Measurements from ENCODE around the gene TNFRSF14.

The TNFRSF14 gene

DNA sequence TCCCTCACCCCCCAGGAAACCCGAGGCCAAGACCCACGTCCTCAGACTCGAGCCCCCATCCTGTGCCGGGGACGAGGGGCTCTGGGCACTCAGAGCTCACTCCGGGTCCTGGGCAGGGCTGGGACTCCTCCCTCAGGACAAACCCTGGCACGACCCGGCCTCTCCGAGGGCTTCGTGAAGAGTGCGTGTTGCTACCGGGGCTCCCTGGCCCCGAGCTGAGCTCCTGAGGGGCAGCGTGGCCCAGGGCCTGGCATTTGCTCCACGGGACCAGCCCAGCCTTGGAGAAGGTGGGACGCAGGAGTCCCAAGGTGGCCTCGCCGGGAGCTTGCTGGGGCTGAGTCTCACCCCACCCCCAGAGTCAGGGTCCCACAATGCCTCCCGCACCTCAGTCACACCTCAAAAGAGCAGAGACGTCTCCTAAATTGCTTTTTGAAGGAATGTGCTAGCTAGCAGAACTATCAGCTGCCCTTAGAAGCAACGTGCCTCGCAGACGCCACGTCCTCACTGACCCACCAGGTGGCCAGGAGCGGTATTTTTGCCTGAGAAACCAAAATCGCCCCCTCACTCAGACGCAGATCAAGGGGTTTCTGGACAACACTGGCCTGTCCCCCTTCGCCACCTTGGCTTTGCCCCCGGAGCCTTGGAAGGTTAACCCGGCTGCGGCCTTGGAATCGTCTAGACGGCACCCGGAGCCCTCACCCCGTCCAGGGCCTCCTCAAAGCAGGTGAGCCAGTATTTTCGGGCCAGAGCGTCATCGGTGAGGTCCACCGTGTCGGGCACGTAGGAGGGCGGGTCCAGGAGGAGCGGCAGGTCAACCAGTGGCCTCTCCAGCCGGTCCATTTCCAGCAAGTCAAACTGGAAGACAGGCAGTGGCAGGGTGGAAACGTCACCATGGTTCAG is 41.1 kb upstream of the TNFRSF14 start:
- no peaks in the 10 kb centered on the region for H3K27me3 ChIP-seq (ENCODE audit: control insufficient read depth in 1 of 2, insufficient read depth in 2 of 2, low read length in 2 of 2)
- H3K36me3 ChIP-seq (ENCODE audit: control insufficient read depth in 1 of 2, insufficient read depth in 2 of 2, low read length in 2 of 2) = peaks cover 57 to 94% of the 10 kb centered on the region in 2 donors
- no peak overlapping the region for H3K27ac ChIP-seq (ENCODE audit: low read depth, low read length)
- H3K9ac ChIP-seq (ENCODE audit: low read depth in 1 of 2, low read length in 2 of 2) = no peak overlapping the region
- H3K4me1 ChIP-seq (ENCODE audit: control insufficient read depth in 1 of 2, insufficient read depth in 2 of 2, low read length in 2 of 2) = no peaks in the 10 kb centered on the region
- H3K4me3 ChIP-seq (ENCODE audit: low read depth in 1 of 2, low read length in 2 of 2) = no peak overlapping the region
- no peaks in the 10 kb centered on the region for H3K9me3 ChIP-seq (ENCODE audit: control insufficient read depth in 1 of 2, low read length in 2 of 2)

- Histone ChIP-seq H3K36me3 (ENCODE audit: control insufficient read depth in 1 of 2, insufficient read depth in 2 of 2, low read length in 2 of 2) (peaks cover 54 to 94% of the 10 kb centered on the region in 2 donors), H3K9ac (ENCODE audit: low read depth in 1 of 2, low read length in 2 of 2) (no peak overlapping the region), H3K27me3 (ENCODE audit: control insufficient read depth in 1 of 2, insufficient read depth in 2 of 2, low read length in 2 of 2) (no peaks in the 10 kb centered on the region)
Observed at GRCh38 chr1:2515763-2516080, 40.4 kb upstream of the TNFRSF14 start.

DNA sequence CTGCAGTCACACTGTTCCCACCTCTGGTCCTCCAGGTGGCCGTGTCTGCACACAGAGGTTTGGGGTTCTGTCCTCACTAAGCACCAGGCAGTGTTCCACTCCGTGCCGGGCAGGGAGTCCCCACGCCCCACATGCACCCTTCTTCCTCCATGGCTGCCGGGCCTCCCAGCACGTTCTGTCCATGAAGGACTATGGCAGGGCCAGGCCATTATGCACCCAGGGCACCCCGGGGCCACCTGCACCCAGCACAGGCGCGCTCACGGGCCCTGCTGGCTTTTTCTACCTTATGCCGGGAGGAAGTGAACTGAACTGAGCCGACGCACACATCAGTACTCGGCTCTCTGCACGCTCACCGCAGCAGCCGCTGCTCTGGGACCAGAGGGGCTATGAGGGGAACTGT is 40.0 kb upstream of the TNFRSF14 start:
- Histone ChIP-seq H3K4me1 (ENCODE audit: control insufficient read depth in 1 of 2, insufficient read depth in 2 of 2, low read length in 2 of 2) (no peaks in the 10 kb centered on the region), H3K9ac (ENCODE audit: low read depth in 1 of 2, low read length in 2 of 2) (no peak overlapping the region), H3K27me3 (ENCODE audit: control insufficient read depth in 1 of 2, insufficient read depth in 2 of 2, low read length in 2 of 2) (no peaks in the 10 kb centered on the region), H3K9me3 (ENCODE audit: control insufficient read depth in 1 of 2, low read length in 2 of 2) (no peaks in the 10 kb centered on the region), H3K4me3 (ENCODE audit: low read depth in 1 of 2, low read length in 2 of 2) (no peak overlapping the region), H3K36me3 (ENCODE audit: control insufficient read depth in 1 of 2, insufficient read depth in 2 of 2, low read length in 2 of 2) (peaks cover 52 to 95% of the 10 kb centered on the region in 2 donors), H3K27ac (ENCODE audit: low read depth, low read length) (no peak overlapping the region)

More at GRCh38 chr1:2515763-2516080, 40.4 kb upstream of the TNFRSF14 start:
- Histone ChIP-seq H3K27ac (ENCODE audit: low read depth, low read length) (no peak overlapping the region), H3K4me3 (ENCODE audit: low read depth in 1 of 2, low read length in 2 of 2) (no peak overlapping the region), H3K9me3 (ENCODE audit: control insufficient read depth in 1 of 2, low read length in 2 of 2) (no peaks in the 10 kb centered on the region), H3K4me1 (ENCODE audit: control insufficient read depth in 1 of 2, insufficient read depth in 2 of 2, low read length in 2 of 2) (no peaks in the 10 kb centered on the region)

GRCh38 chr1:2516946-2517345 is 39.2 kb upstream of the TNFRSF14 start:
- Histone ChIP-seq H3K9me3 (ENCODE audit: control insufficient read depth in 1 of 2, low read length in 2 of 2) (no peaks in the 10 kb centered on the region), H3K36me3 (ENCODE audit: control insufficient read depth in 1 of 2, insufficient read depth in 2 of 2, low read length in 2 of 2) (peaks cover 46 to 91% of the 10 kb centered on the region in 2 donors), H3K4me3 (ENCODE audit: low read depth in 1 of 2, low read length in 2 of 2) (no peak overlapping the region), H3K4me1 (ENCODE audit: control insufficient read depth in 1 of 2, insufficient read depth in 2 of 2, low read length in 2 of 2) (no peaks in the 10 kb centered on the region), H3K27me3 (ENCODE audit: control insufficient read depth in 1 of 2, insufficient read depth in 2 of 2, low read length in 2 of 2) (no peaks in the 10 kb centered on the region), H3K27ac (ENCODE audit: low read depth, low read length) (no peak overlapping the region), H3K9ac (ENCODE audit: low read depth in 1 of 2, low read length in 2 of 2) (no peak overlapping the region)

- H3K4me1 ChIP-seq (ENCODE audit: control insufficient read depth in 1 of 2, insufficient read depth in 2 of 2, low read length in 2 of 2) = no peaks in the 10 kb centered on the region
- H3K4me3 ChIP-seq (ENCODE audit: low read depth in 1 of 2, low read length in 2 of 2) = no peak overlapping the region
- no peaks in the 10 kb centered on the region for H3K9me3 ChIP-seq (ENCODE audit: control insufficient read depth in 1 of 2, low read length in 2 of 2)
- H3K27me3 ChIP-seq (ENCODE audit: control insufficient read depth in 1 of 2, insufficient read depth in 2 of 2, low read length in 2 of 2) = no peaks in the 10 kb centered on the region
- H3K36me3 ChIP-seq (ENCODE audit: control insufficient read depth in 1 of 2, insufficient read depth in 2 of 2, low read length in 2 of 2) = peaks cover 37 to 81% of the 10 kb centered on the region in 2 donors
- H3K27ac ChIP-seq (ENCODE audit: low read depth, low read length) = no peak overlapping the region
- no peak overlapping the region for H3K9ac ChIP-seq (ENCODE audit: low read depth in 1 of 2, low read length in 2 of 2)
Observed at GRCh38 chr1:2517966-2518365, 38.2 kb upstream of the TNFRSF14 start.

- Histone ChIP-seq H3K9me3 (ENCODE audit: control insufficient read depth in 1 of 2, low read length in 2 of 2) (no peaks in the 10 kb centered on the region), H3K9ac (ENCODE audit: low read depth in 1 of 2, low read length in 2 of 2) (no peak overlapping the region), H3K27me3 (ENCODE audit: control insufficient read depth in 1 of 2, insufficient read depth in 2 of 2, low read length in 2 of 2) (no peaks in the 10 kb centered on the region), H3K36me3 (ENCODE audit: control insufficient read depth in 1 of 2, insufficient read depth in 2 of 2, low read length in 2 of 2) (peaks cover 37 to 75% of the 10 kb centered on the region in 2 donors), H3K4me3 (ENCODE audit: low read depth in 1 of 2, low read length in 2 of 2) (no peak overlapping the region), H3K27ac (ENCODE audit: low read depth, low read length) (no peak overlapping the region), H3K4me1 (ENCODE audit: control insufficient read depth in 1 of 2, insufficient read depth in 2 of 2, low read length in 2 of 2) (peaks cover 0 to 1% of the 10 kb centered on the region in 2 donors)
Observed at GRCh38 chr1:2518528-2518927, 37.6 kb upstream of the TNFRSF14 start.

DNA sequence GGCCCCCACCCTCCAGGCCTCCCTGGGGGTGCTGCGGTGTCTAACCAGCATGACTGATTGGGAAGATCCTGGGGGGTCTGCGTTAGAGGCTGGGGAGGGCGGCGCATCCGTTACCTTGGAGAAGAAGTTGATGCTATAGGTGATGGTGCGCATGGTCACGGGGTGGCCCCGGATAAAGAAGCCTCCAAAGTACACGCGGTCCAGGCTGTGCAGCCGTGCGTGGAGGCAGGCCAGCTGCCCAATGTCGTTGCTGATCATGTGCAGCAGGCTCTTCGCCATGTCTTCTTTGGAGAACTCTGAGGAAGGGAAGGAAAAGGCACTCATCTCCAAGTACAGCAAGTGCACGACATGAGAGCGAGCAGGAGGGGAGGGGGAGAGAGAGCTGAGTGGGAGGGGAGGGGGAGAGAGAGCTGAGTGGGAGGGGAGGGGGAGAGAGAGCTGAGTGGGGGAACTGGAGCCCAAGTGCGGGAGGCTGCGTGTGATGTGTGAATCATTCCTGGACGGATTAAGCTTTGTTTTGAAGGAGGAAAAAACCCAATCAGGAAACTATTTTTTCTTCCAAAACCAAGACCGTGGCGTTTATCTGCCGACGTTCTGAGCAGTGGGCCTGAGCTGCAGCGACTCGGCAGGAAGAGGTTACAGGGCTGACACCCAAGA is 37.0 kb upstream of the TNFRSF14 start:
- peaks cover 3 to 8% of the 10 kb centered on the region in 2 donors for H3K4me1 ChIP-seq (ENCODE audit: control insufficient read depth in 1 of 2, insufficient read depth in 2 of 2, low read length in 2 of 2)
- no peak overlapping the region for H3K9ac ChIP-seq (ENCODE audit: low read depth in 1 of 2, low read length in 2 of 2)
- H3K4me3 ChIP-seq (ENCODE audit: low read depth in 1 of 2, low read length in 2 of 2) = no peak overlapping the region
- no peaks in the 10 kb centered on the region for H3K27me3 ChIP-seq (ENCODE audit: control insufficient read depth in 1 of 2, insufficient read depth in 2 of 2, low read length in 2 of 2)
- no peaks in the 10 kb centered on the region for H3K9me3 ChIP-seq (ENCODE audit: control insufficient read depth in 1 of 2, low read length in 2 of 2)
- H3K27ac ChIP-seq (ENCODE audit: low read depth, low read length) = no peak overlapping the region
- H3K36me3 ChIP-seq (ENCODE audit: control insufficient read depth in 1 of 2, insufficient read depth in 2 of 2, low read length in 2 of 2) = peaks cover 31 to 69% of the 10 kb centered on the region in 2 donors

GRCh38 chr1:2519729-2520128 is 36.4 kb upstream of the TNFRSF14 start:
- peaks cover 31 to 66% of the 10 kb centered on the region in 2 donors for H3K36me3 ChIP-seq (ENCODE audit: control insufficient read depth in 1 of 2, insufficient read depth in 2 of 2, low read length in 2 of 2)
- no peak overlapping the region for H3K9ac ChIP-seq (ENCODE audit: low read depth in 1 of 2, low read length in 2 of 2)
- no peak overlapping the region for H3K27ac ChIP-seq (ENCODE audit: low read depth, low read length)
- no peaks in the 10 kb centered on the region for H3K27me3 ChIP-seq (ENCODE audit: control insufficient read depth in 1 of 2, insufficient read depth in 2 of 2, low read length in 2 of 2)
- no peaks in the 10 kb centered on the region for H3K9me3 ChIP-seq (ENCODE audit: control insufficient read depth in 1 of 2, low read length in 2 of 2)
- H3K4me3 ChIP-seq (ENCODE audit: low read depth in 1 of 2, low read length in 2 of 2) = no peak overlapping the region
- H3K4me1 ChIP-seq (ENCODE audit: control insufficient read depth in 1 of 2, insufficient read depth in 2 of 2, low read length in 2 of 2) = peaks cover 8 to 13% of the 10 kb centered on the region in 2 donors

DNA sequence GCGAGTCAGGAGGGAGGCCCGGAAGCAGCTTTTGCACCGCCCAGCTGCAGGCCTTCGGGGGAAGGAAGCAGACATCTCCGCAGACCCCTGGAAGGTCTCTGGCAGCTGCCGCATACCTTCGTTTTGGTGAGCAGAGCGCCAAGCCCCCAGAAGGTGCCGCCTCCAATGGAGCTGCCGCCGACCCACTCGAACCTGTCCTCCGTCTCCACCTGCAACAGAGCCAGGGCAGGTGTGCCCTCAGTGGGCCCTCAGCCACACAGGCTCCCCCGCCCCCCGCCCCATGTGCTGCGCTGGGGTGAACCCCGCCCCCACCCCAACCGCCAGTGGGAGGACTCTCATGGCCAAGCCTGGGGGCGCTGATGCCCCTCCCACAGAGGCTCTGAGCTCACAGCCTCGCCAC is 36.0 kb upstream of the TNFRSF14 start:
- H3K9ac ChIP-seq (ENCODE audit: low read depth in 1 of 2, low read length in 2 of 2) = no peak overlapping the region
- peaks cover 29 to 61% of the 10 kb centered on the region in 2 donors for H3K36me3 ChIP-seq (ENCODE audit: control insufficient read depth in 1 of 2, insufficient read depth in 2 of 2, low read length in 2 of 2)
- H3K27ac ChIP-seq (ENCODE audit: low read depth, low read length) = no peak overlapping the region
- H3K27me3 ChIP-seq (ENCODE audit: control insufficient read depth in 1 of 2, insufficient read depth in 2 of 2, low read length in 2 of 2) = no peaks in the 10 kb centered on the region
- H3K4me3 ChIP-seq (ENCODE audit: low read depth in 1 of 2, low read length in 2 of 2) = no peak overlapping the region
- H3K9me3 ChIP-seq (ENCODE audit: control insufficient read depth in 1 of 2, low read length in 2 of 2) = no peaks in the 10 kb centered on the region
- peaks cover 13 to 18% of the 10 kb centered on the region in 2 donors for H3K4me1 ChIP-seq (ENCODE audit: control insufficient read depth in 1 of 2, insufficient read depth in 2 of 2, low read length in 2 of 2)

DNA sequence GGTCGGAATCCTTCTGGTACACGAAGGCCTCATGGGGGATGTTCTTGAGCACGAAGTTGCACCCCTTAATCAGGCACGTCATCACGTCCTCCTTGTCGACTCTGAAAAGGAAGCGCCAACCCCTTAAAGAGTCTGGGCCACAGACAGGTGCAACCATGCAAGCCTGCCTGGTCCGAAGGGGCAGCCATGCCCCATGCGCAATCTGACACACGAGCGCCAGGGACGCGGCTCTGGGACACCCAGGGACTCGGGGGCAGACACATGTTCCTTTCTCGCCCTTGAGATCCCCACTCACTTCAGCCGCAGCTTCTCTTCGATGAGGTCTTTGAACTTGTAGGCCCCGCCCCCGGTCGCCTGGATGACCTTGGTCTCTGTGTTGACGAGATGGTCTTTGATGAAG is 35.4 kb upstream of the TNFRSF14 start:
- Histone ChIP-seq H3K4me1 (ENCODE audit: control insufficient read depth in 1 of 2, insufficient read depth in 2 of 2, low read length in 2 of 2) (peaks cover 18 to 23% of the 10 kb centered on the region in 2 donors), H3K36me3 (ENCODE audit: control insufficient read depth in 1 of 2, insufficient read depth in 2 of 2, low read length in 2 of 2) (peaks cover 26 to 55% of the 10 kb centered on the region in 2 donors), H3K9me3 (ENCODE audit: control insufficient read depth in 1 of 2, low read length in 2 of 2) (no peaks in the 10 kb centered on the region), H3K9ac (ENCODE audit: low read depth in 1 of 2, low read length in 2 of 2) (no peak overlapping the region), H3K27ac (ENCODE audit: low read depth, low read length) (no peak overlapping the region), H3K4me3 (ENCODE audit: low read depth in 1 of 2, low read length in 2 of 2) (no peak overlapping the region), H3K27me3 (ENCODE audit: control insufficient read depth in 1 of 2, insufficient read depth in 2 of 2, low read length in 2 of 2) (no peaks in the 10 kb centered on the region)

All from duodenal mucosa (tissue), 2 donors.